Mammary epithelial cell (primary cell): Measurements from ENCODE around the gene IER5L.

ENCODE experiments used
- CTCF ChIP-seq, 2 donors: IDR thresholded peaks in 1 of 2; conservative IDR thresholded peaks in 1 of 2; 2 replicates each; pipeline ENCODE4 v1.5.1; 2011 to 2012; ENCODE audit warnings: inconsistent platforms in 2 of 2, low read length in 2 of 2, mild to moderate bottlenecking in 2 of 2, control low read depth in 1 of 2, low read depth in 1 of 2; ENCODE audit not compliant: insufficient read depth in 1 of 2; ENCODE audit errors: extremely low read depth in 1 of 2
- EZH2 ChIP-seq: IDR thresholded peaks from 2 replicates; pipeline ENCODE4 v1.6.1; 2012; ENCODE audit warnings: low read length, inconsistent platforms, borderline replicate concordance

- TF ChIP-seq CTCF (conservative IDR thresholded peaks at IDR 0.05 in 1 of 2, IDR thresholded peaks at IDR 0.05 in 1 of 2; ENCODE audit: extremely low read depth in 1 of 2, insufficient read depth in 1 of 2, low read depth in 1 of 2, low read length in 2 of 2) (no peak), EZH2 (no peak)
Measured at GRCh38 chr9:129227843-129228189, 49.8 kb upstream of the IER5L start.
